Measurements from ENCODE around the gene CT47A1.
"Not testable (repeated sequence)": the region's sequence is repeated elsewhere in the genome, so short reads cannot be mapped to it uniquely, and the experiment has no call there.

Gene CT47A1

DNA sequence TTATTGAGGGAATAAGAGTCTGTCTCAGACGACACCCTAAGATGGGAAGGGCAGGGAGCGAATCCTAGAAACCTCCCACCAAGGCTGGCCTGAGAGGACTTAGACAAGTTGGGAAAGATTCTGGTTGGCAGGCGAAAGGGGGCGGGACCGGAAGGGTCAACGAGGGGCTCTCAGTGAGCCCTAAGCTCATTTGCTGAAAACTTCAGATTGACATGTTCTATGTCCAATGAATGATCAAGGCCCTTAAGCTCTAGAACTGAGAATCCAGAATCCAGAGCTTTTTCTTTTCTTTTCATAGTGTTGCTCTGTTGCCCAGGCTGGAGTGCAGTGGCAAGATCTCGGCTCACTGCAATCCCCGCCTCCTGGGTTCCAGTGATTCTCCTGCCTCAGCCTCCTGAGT, at the start of gene CT47A1:
CT47A1 (minus strand) TSS at position 101 of the 400 bp plus-strand sequence. CDS start 231 bp downstream, outside the sequence.
- H3K4me3 ChIP-seq (replicated peaks; ENCODE audit: low read depth, low read length); DNase-seq (ENCODE audit: extremely low read depth, insufficient read length); H3K36me3 ChIP-seq (ENCODE audit: control insufficient read depth, insufficient read depth, low read length); H3K27me3 ChIP-seq (replicated peaks; ENCODE audit: control insufficient read depth, insufficient read depth, low read length): not testable (repeated sequence)

DNA sequence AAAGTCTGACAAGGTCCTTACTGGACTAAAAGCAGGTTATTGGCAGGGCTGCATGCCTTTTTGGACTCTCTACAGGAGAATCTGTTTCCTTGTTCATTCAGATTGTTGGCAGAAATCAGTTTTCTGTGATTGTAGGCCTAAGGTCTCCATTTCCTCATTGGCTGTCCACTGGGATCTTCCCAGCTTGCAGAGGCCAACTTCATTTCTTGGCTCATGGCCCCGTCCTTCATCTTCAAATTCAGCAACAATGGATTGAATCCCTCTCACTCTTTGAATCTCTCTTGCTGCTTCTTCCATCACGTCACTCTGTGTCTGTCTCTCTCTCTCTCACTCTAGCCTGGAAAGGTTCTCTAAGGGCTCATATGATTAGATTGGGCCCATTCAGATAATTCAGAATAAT, 47.0 kb upstream of the CT47A1 start:
- Histone ChIP-seq H3K36me3 (ENCODE audit: control insufficient read depth, insufficient read depth, low read length) (no peaks in the 10 kb centered on the region), H3K4me3 (replicated peaks; ENCODE audit: low read depth, low read length) (no peak overlapping the region), H3K27me3 (replicated peaks; ENCODE audit: control insufficient read depth, insufficient read depth, low read length) (no peaks in the 10 kb centered on the region)
- TF ChIP-seq, protein P1, sequence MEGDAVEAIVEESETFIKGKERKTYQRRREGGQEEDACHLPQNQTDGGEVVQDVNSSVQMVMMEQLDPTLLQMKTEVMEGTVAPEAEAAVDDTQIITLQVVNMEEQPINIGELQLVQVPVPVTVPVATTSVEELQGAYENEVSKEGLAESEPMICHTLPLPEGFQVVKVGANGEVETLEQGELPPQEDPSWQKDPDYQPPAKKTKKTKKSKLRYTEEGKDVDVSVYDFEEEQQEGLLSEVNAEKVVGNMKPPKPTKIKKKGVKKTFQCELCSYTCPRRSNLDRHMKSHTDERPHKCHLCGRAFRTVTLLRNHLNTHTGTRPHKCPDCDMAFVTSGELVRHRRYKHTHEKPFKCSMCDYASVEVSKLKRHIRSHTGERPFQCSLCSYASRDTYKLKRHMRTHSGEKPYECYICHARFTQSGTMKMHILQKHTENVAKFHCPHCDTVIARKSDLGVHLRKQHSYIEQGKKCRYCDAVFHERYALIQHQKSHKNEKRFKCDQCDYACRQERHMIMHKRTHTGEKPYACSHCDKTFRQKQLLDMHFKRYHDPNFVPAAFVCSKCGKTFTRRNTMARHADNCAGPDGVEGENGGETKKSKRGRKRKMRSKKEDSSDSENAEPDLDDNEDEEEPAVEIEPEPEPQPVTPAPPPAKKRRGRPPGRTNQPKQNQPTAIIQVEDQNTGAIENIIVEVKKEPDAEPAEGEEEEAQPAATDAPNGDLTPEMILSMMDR (IDR thresholded peaks at IDR 0.05; ENCODE audit: insufficient read depth, low read length, poor library complexity, severe bottlenecking), result no peak
- no peak for DNase-seq (ENCODE audit: extremely low read depth, insufficient read length)

DNA sequence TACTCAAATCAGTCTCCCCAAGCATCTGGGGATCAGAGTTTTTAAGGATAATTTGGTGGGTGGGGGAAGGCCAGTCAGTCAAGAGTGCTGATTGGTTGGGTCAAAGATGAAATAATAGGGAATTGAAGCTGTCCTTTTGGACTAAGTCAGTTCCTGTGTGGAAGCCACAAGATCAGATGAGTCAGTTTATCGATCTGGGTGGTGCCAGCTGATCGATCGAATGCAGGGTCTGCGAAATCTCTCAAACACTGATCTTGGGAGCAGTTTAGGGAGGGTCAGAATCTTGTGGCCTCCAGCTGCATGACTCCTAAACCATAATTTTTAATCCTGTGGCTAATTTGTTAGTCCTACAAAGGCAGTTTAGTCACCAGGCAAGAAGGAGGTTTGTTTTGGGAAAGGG, 44.5 kb upstream of the CT47A1 start:
- Histone ChIP-seq H3K36me3 (ENCODE audit: control insufficient read depth, insufficient read depth, low read length) (no peaks in the 10 kb centered on the region), H3K27me3 (replicated peaks; ENCODE audit: control insufficient read depth, insufficient read depth, low read length) (no peaks in the 10 kb centered on the region), H3K4me3 (replicated peaks; ENCODE audit: low read depth, low read length) (no peak overlapping the region)
- no peak for DNase-seq (ENCODE audit: extremely low read depth, insufficient read length)
- TF ChIP-seq, protein P1 (IDR thresholded peaks at IDR 0.05; ENCODE audit: insufficient read depth, low read length, poor library complexity, severe bottlenecking), result no peak

DNA sequence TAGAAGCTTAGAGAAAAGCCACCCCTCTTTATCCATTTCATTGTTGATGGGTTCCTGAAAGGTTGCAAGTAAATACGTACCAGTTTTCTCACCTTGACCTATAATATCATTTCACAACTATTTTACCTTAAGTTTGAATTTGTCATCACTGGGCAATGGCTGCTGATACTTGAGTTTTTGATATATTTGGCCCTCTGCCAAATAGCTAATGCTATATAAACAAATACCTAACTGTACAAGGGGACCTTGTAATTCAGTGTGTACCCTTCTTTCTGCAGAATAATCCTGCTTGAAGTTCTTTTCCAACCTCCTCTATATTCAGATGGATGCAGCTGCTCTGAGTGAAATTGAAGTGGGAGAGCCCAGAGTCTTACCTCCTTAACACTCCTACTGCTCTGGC, 42.9 kb upstream of the CT47A1 start:
- no peaks in the 10 kb centered on the region for H3K27me3 ChIP-seq (replicated peaks; ENCODE audit: control insufficient read depth, insufficient read depth, low read length)
- no peaks in the 10 kb centered on the region for H3K36me3 ChIP-seq (ENCODE audit: control insufficient read depth, insufficient read depth, low read length)
- no peak for DNase-seq (ENCODE audit: extremely low read depth, insufficient read length)
- TF ChIP-seq, protein P1 (IDR thresholded peaks at IDR 0.05; ENCODE audit: insufficient read depth, low read length, poor library complexity, severe bottlenecking), result no peak
- H3K4me3 ChIP-seq (replicated peaks; ENCODE audit: low read depth, low read length), result no peak overlapping the region

DNA sequence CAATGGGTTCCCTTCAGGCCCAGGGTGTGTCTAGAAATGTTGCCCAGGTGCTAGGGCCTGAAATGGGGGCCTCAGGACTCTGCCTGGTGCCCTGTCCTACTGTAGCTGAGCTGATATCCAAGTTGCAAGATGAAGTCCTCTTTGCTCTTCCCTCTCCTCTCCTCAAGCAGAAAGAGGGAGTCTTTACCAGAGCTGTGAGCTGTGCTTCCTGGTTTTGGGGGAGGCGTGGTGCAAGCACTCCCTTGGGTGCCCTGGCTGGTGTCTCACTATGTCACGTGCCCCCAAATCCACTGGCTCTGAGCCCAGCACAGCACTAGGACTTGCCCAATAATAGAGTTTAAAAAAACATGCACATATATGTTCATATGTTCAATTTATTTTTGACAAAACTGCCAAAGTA, 29.3 kb upstream of the CT47A1 start:
- Histone ChIP-seq H3K27me3 (replicated peaks; ENCODE audit: control insufficient read depth, insufficient read depth, low read length) (no peaks in the 10 kb centered on the region), H3K4me3 (replicated peaks; ENCODE audit: low read depth, low read length) (no peak overlapping the region), H3K36me3 (ENCODE audit: control insufficient read depth, insufficient read depth, low read length) (no peaks in the 10 kb centered on the region)
- no peak for DNase-seq (ENCODE audit: extremely low read depth, insufficient read length)
- TF ChIP-seq, protein P1 (IDR thresholded peaks at IDR 0.05; ENCODE audit: insufficient read depth, low read length, poor library complexity, severe bottlenecking), result no peak

DNA sequence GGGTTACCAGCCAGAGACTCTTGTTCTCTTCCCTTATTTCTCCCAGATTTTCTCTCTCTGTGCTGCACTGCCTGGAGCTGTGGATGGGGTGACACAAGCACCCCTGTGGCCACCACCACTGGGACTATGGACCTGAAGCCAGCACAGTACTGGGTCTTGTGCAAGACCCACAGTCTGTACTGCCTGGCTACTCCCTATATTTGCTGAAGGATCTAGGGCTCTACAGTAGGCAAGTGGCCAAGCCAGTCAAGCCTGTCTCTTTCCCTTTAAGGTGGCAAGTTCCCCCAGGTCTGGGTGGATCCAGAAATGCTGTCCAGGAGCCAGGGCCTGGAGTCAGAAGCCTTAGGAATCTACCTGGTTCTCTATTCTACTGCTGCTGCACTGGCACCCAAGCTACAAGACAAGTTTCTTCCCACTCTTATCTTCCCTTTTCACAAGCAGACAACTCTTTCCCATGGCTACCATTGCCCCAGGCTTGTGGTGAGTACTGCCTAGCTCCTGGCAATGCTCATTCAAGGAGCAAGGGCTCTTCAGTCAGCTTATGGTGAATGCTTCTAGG, 28.4 kb upstream of the CT47A1 start:
- no peaks in the 10 kb centered on the region for H3K36me3 ChIP-seq (ENCODE audit: control insufficient read depth, insufficient read depth, low read length)
- TF ChIP-seq, protein P1 (IDR thresholded peaks at IDR 0.05; ENCODE audit: insufficient read depth, low read length, poor library complexity, severe bottlenecking), result no peak

More for the DNA sequence above, 28.4 kb upstream of the CT47A1 start:
- no peak for DNase-seq (ENCODE audit: extremely low read depth, insufficient read length)
- Histone ChIP-seq H3K27me3 (replicated peaks; ENCODE audit: control insufficient read depth, insufficient read depth, low read length) (no peaks in the 10 kb centered on the region), H3K4me3 (replicated peaks; ENCODE audit: low read depth, low read length) (no peak overlapping the region)

All from GM06990 (cell line).